ENCODE data around the gene HPCAL1.

HPCAL1 gene

DNA sequence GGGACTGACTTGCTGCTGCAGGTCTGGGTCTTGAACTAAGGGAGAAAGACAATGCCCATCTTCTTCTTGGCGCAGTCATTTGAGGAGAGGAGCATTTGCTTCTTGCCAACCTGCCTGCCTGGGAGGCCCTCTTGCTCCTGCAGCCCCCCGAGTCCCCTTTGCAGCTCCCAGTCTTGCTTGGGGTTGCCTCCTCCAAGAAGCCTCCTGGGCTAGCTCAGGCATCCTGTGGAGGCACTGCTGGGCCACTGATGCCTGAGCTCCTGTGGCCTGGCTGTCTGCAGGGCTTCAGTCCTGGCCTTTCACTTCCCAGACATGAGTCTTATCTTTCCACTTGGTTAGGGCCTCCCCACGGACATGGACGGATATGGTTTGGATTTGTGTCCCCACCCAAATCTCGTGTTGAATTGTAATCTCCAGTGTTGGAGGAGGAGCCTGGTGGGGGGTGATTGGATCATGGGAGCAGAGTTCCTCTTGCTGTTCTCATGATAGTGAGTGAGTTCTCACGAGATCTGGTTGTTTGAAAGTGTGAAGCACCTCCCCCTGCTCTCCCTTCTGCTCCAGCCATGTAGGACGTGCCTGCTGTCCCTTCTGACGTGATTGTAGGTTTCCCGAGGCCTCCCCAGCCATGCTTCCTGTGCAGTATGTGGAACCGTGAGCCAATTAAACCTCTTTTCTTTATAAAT lies 17.3 kb downstream of the HPCAL1 start:
- H3K79me2 ChIP-seq (ENCODE audit: control insufficient read depth, low read length): no peaks in the 10 kb centered on the region
- H3K9me3 ChIP-seq (ENCODE audit: control insufficient read depth, insufficient read depth, low read length): no peaks in the 10 kb centered on the region
- no peaks in the 10 kb centered on the region for H4K20me1 ChIP-seq (ENCODE audit: control insufficient read depth, insufficient read depth, low read depth, low read length)
- no peaks in the 10 kb centered on the region for H3K36me3 ChIP-seq (ENCODE audit: control insufficient read depth, low read length)
- TF ChIP-seq EZH2phosphoT487 (IDR thresholded peaks at IDR 0.05; ENCODE audit: borderline replicate concordance, low read length): no peak
- no peak for TF ChIP-seq CTCF (IDR thresholded peaks at IDR 0.05; ENCODE audit: low read depth, low read length, poor library complexity, severe bottlenecking)
- no peaks in the 10 kb centered on the region for H3K27me3 ChIP-seq (ENCODE audit: control insufficient read depth, low read length)
- H3K9me2 ChIP-seq (replicated peaks; ENCODE audit: control insufficient read depth, low read length): no peaks in the 10 kb centered on the region
- no peaks in the 10 kb centered on the region for H3F3A ChIP-seq (ENCODE audit: control insufficient read depth, insufficient read depth)
- H3K4me1 ChIP-seq (ENCODE audit: control insufficient read depth, low read length): peaks cover 5% of the 10 kb centered on the region; the same call in 1 of the 2 replicates
- H3K27ac ChIP-seq (ENCODE audit: low read depth, low read length): no peak overlapping the region
- no peak overlapping the region for H3K4me3 ChIP-seq (ENCODE audit: low read length)
- H3K4me2 ChIP-seq (ENCODE audit: low read length): no peak overlapping the region

GRCh38 chr2:10320575-10320931 lies 17.8 kb downstream of the HPCAL1 start:
- H4K20me1 ChIP-seq (ENCODE audit: control insufficient read depth, insufficient read depth, low read depth, low read length): no peaks in the 10 kb centered on the region
- H3K27ac ChIP-seq (ENCODE audit: low read depth, low read length): no peak overlapping the region

DNA sequence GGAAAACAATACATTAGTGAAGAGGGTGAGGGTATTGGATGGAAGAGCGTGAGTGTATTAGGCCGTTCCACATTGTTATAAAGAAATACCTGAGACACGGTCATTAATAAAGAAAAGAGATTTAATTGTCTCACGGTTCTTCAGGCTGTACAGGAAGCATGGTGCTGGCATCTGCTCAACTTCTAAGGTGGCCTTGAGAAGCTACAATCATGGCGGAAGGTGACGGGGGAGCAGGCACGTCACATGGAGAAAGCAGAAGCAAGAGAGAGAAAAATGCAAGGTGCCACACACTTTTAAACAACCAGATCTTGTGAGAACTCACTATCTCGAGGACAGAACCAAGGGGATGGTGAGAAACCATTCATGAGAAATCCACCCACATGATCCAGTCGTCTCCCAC lies 18.2 kb downstream of the HPCAL1 start:
- H3K4me3 ChIP-seq (ENCODE audit: low read length): no peak overlapping the region
- H3K27me3 ChIP-seq (ENCODE audit: control insufficient read depth, low read length): no peaks in the 10 kb centered on the region
- H3K9me3 ChIP-seq (ENCODE audit: control insufficient read depth, insufficient read depth, low read length): no peaks in the 10 kb centered on the region
- H3K4me1 ChIP-seq (ENCODE audit: control insufficient read depth, low read length): peaks cover 14% of the 10 kb centered on the region
- no peaks in the 10 kb centered on the region for H3K36me3 ChIP-seq (ENCODE audit: control insufficient read depth, low read length)
- no peaks in the 10 kb centered on the region for H3F3A ChIP-seq (ENCODE audit: control insufficient read depth, insufficient read depth)
- no peaks in the 10 kb centered on the region for H3K9me2 ChIP-seq (replicated peaks; ENCODE audit: control insufficient read depth, low read length)
- H3K79me2 ChIP-seq (ENCODE audit: control insufficient read depth, low read length): no peaks in the 10 kb centered on the region
- no peak for TF ChIP-seq EZH2phosphoT487 (IDR thresholded peaks at IDR 0.05; ENCODE audit: borderline replicate concordance, low read length)
- no peak for TF ChIP-seq CTCF (IDR thresholded peaks at IDR 0.05; ENCODE audit: low read depth, low read length, poor library complexity, severe bottlenecking)
- H3K27ac ChIP-seq (ENCODE audit: low read depth, low read length): no peak overlapping the region
- no peak overlapping the region for H3K4me2 ChIP-seq (ENCODE audit: low read length)
- no peaks in the 10 kb centered on the region for H4K20me1 ChIP-seq (ENCODE audit: control insufficient read depth, insufficient read depth, low read depth, low read length)

More at GRCh38 chr2:10320575-10320931, 17.8 kb downstream of the HPCAL1 start:
- Histone ChIP-seq H3F3A (ENCODE audit: control insufficient read depth, insufficient read depth) (no peaks in the 10 kb centered on the region), H3K4me2 (ENCODE audit: low read length) (no peak overlapping the region), H3K27me3 (ENCODE audit: control insufficient read depth, low read length) (no peaks in the 10 kb centered on the region), H3K36me3 (ENCODE audit: control insufficient read depth, low read length) (no peaks in the 10 kb centered on the region), H3K4me3 (ENCODE audit: low read length) (no peak overlapping the region), H3K4me1 (ENCODE audit: control insufficient read depth, low read length) (peaks cover 10% of the 10 kb centered on the region), H3K9me3 (ENCODE audit: control insufficient read depth, insufficient read depth, low read length) (no peaks in the 10 kb centered on the region), H3K79me2 (ENCODE audit: control insufficient read depth, low read length) (no peaks in the 10 kb centered on the region), H3K9me2 (replicated peaks; ENCODE audit: control insufficient read depth, low read length) (no peaks in the 10 kb centered on the region)
- TF ChIP-seq EZH2phosphoT487 (IDR thresholded peaks at IDR 0.05; ENCODE audit: borderline replicate concordance, low read length) (no peak), CTCF (IDR thresholded peaks at IDR 0.05; ENCODE audit: low read depth, low read length, poor library complexity, severe bottlenecking) (no peak)
